GM18951 (cell line): Measurements from ENCODE around the gene TCF7.

Experiments used
- POLR2A ChIP-seq: IDR thresholded peaks from 4 replicates; pipeline ENCODE4 v1.6.1; 2011; ENCODE audit warnings: mild to moderate bottlenecking; ENCODE audit not compliant: insufficient read length, insufficient read depth; ENCODE audit errors: extremely low read depth
- in situ Hi-C: fragments of 300-500 bp; cut with MboI; formaldehyde crosslinking; loops from one replicate; pipeline ENCODE4 v1.12.0; 2022; ENCODE audit warnings: low sequenced_read_pairs, mixed read lengths, inconsistent platforms; ENCODE audit not compliant: unreplicated experiment

Gene TCF7

GRCh38 chr5:134084570-134084969, 29.9 kb upstream of the TCF7 start:
- no peak for TF ChIP-seq POLR2A
- in situ Hi-C loops, result no loop called here

DNA sequence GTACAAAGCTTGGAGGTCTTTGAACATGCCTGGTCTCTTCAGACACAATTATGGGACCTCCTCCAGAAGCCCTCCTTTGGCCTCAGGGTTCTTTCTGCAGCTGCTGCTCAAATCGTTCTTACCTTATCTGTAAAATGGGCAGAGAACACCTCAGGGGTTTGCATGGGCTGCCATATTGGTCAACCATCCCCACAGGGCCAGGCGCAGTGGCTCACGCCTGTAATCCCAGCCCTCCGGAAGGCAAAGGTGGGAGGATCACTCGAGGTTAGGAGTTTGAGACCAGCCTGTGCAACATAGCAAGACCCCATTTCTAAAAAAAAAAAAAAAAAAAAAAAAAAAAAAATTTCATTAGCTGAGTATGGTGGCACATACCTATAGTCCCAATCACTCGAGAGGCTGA, 29.1 kb upstream of the TCF7 start:
- in situ Hi-C loops, result no loop called here
- TF ChIP-seq POLR2A, result no peak

GRCh38 chr5:134086225-134086942, 28.1 kb upstream of the TCF7 start:
- TF ChIP-seq POLR2A, result no peak
- in situ Hi-C loops, result no loop called here

GRCh38 chr5:134086943-134087305, 27.6 kb upstream of the TCF7 start:
- in situ Hi-C loops, result no loop called here
- no peak for TF ChIP-seq POLR2A

GRCh38 chr5:134088291-134088690, 26.2 kb upstream of the TCF7 start:
- in situ Hi-C loops, result no loop called here
- TF ChIP-seq POLR2A, result no peak

- in situ Hi-C loops, result no loop called here
- no peak for TF ChIP-seq POLR2A
These were observed 25.4 kb upstream of the TCF7 start for GRCh38 chr5:134088994-134089560.

- no peak for TF ChIP-seq POLR2A
- in situ Hi-C loops, result no loop called here
These were observed 24.0 kb upstream of the TCF7 start for GRCh38 chr5:134090522-134090921.

- in situ Hi-C loops, result no loop called here
- TF ChIP-seq POLR2A, result no peak
These were observed 22.8 kb upstream of the TCF7 start for GRCh38 chr5:134091626-134092121.

DNA sequence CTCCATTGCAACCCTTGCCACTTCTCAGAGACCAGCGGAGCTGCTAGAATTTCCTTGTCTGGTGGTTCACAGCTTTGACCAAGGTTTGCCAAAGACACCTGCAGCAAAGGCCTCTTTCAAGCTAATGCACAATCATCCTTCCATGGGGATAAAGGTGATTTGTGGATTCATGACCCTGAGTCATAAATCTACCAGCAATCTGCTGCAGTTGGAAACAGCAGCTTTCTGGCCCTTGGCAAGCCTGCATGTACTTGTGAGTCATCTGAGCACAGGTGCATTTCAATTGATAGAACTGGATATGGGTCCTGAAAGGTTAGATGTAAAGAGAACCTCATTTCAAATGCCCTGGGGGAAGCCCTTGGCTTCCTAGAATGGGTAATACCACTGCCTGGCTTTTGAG, 21.6 kb upstream of the TCF7 start:
- no peak for TF ChIP-seq POLR2A
- in situ Hi-C loops, result no loop called here

DNA sequence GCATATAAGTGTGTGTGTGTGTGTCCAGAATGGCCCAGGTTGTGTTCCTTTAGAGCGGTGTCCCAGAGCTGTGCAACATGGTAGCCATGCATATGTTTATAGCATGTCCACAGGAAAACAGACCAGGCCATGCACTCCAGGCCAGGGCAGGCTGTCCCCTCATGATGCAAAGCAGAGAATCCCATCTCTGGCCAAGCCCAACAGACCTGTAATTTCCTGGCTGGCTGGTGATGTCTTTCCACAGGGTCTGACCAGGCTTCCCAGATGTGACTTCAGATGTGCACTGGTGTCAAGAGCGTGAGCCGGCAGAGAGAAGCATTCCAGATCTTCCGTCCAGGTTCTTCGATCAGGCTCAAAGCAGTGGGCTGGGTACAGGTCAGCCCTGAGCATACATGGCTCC, 21.1 kb upstream of the TCF7 start:
- TF ChIP-seq POLR2A, result no peak
- in situ Hi-C loops, result no loop called here

- no peak for TF ChIP-seq POLR2A
- in situ Hi-C loops, result no loop called here
These were observed 19.2 kb upstream of the TCF7 start for GRCh38 chr5:134095293-134095692.

- no peak for TF ChIP-seq POLR2A
- in situ Hi-C loops, result no loop called here
These were observed 18.4 kb upstream of the TCF7 start for GRCh38 chr5:134095887-134096589.

- TF ChIP-seq POLR2A, result no peak
- in situ Hi-C loops, result no loop called here
These were observed 17.2 kb upstream of the TCF7 start for GRCh38 chr5:134097211-134097749.
